HL-60 (cell line): ENCODE data around the gene ASB3.

Experiments used
- DNase-seq, 2 experiments: peaks; one replicate each; pipeline ENCODE4 v3.0.0-alpha.2; 2010 to 2020; ENCODE audit warnings: low read depth in 1 of 2, low spot score in 1 of 2
- H3K27ac ChIP-seq: fragments of 250-450 bp; sonication (Bioruptor Pico); replicated peaks from 2 replicates; pipeline ENCODE4 v1.5.1; 2020; ENCODE audit warnings: mild to moderate bottlenecking, moderate library complexity
- H3K27me3 ChIP-seq: fragments of 250-450 bp; sonication (Bioruptor Pico); 2 replicates; pipeline ENCODE4 v1.5.1; 2021; ENCODE audit warnings: mild to moderate bottlenecking, moderate library complexity; ENCODE audit not compliant: insufficient read depth, poor library complexity, severe bottlenecking
- H3K4me3 ChIP-seq: replicated peaks from 2 replicates; pipeline ENCODE4 v1.5.1; 2011; ENCODE audit warnings: mild to moderate bottlenecking, control low read depth, low read length; ENCODE audit not compliant: insufficient read depth
- CTCF ChIP-seq: IDR thresholded peaks from one replicate; pipeline ENCODE4 v1.5.1; 2011; ENCODE audit warnings: low read length, control low read depth, inconsistent platforms; ENCODE audit not compliant: insufficient read depth
- GABPA ChIP-seq: IDR thresholded peaks from 2 replicates; pipeline ENCODE4 v1.6.1; 2012; ENCODE audit warnings: low read depth
- POLR2AphosphoS5 ChIP-seq: IDR thresholded peaks from 2 replicates; pipeline ENCODE4 v1.6.1; 2012; ENCODE audit warnings: low read depth
- REST ChIP-seq: IDR thresholded peaks from 2 replicates; pipeline ENCODE4 v1.6.1; 2012; ENCODE audit warnings: low read depth; ENCODE audit not compliant: insufficient replicate concordance
- SPI1 ChIP-seq: IDR thresholded peaks from 2 replicates; pipeline ENCODE4 v1.6.1; 2012; ENCODE audit warnings: low read depth, mild to moderate bottlenecking, borderline replicate concordance

Gene ASB3

GRCh38 chr2:53654396-53654795 lies 132.4 kb downstream of the ASB3 start:
- no peaks in the 10 kb centered on the region for H3K27me3 ChIP-seq

GRCh38 chr2:53652131-53652530 lies 134.6 kb downstream of the ASB3 start:
- no peaks in the 10 kb centered on the region for H3K27me3 ChIP-seq
- TF ChIP-seq REST (no peak), SPI1 (no peak), POLR2AphosphoS5 (no peak), CTCF (no peak), GABPA (no peak)
- H3K27ac ChIP-seq, result no peak overlapping the region
- DNase-seq, result no peak
- no peak overlapping the region for H3K4me3 ChIP-seq

More at GRCh38 chr2:53654396-53654795, 132.4 kb downstream of the ASB3 start:
- no peak for DNase-seq
- no peak overlapping the region for H3K27ac ChIP-seq
- no peak overlapping the region for H3K4me3 ChIP-seq
- TF ChIP-seq POLR2AphosphoS5, result no peak
- no peak for TF ChIP-seq SPI1
- TF ChIP-seq REST, result no peak
- no peak for TF ChIP-seq GABPA
- no peak for TF ChIP-seq CTCF

GRCh38 chr2:53646788-53647187 lies 140.0 kb downstream of the ASB3 start:
- Histone ChIP-seq H3K27ac (no peak overlapping the region), H3K4me3 (no peak overlapping the region), H3K27me3 (no peaks in the 10 kb centered on the region)
- no peak for DNase-seq
- no peak for TF ChIP-seq GABPA
- no peak for TF ChIP-seq CTCF
- TF ChIP-seq POLR2AphosphoS5, result no peak
- no peak for TF ChIP-seq REST
- TF ChIP-seq SPI1, result no peak
